ENCODE data around the gene FCRL5.

FCRL5 gene

DNA sequence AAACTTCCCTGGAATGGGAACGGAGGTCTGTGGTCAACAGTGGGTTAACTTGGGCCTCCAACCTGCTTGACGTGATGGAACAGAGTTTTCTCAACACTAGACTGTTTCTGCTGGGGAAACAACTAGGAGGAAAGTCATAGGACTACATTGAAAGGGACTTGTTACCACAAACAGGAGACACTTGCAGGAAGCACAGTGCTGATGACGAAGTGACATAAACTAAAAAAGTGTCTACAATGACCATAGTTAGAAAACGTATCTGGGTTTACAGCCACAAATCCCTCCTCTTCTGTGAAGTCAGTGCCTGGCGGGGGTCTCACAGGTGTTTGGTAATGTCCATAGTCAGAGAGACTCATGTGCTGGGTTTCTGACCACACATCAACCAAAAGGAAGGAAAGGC, 86.3 kb downstream of the FCRL5 start:
- no peak for DNase-seq
- no peak for TF ChIP-seq GATA1 (IDR thresholded peaks at IDR 0.05; ENCODE audit: low read depth, low read length)
- TF ChIP-seq POLR2A (IDR thresholded peaks at IDR 0.05; ENCODE audit: low read length): no peak
